HEK293 (cell line): Measurements from ENCODE around the gene C1orf21.

Source experiments
- CTCF ChIA-PET: fragments of 350-600 bp; formaldehyde crosslinking; extraction: SDS; loops from one replicate; lab custom pipeline; 2021; ENCODE audit warnings: antibody characterized with exemption; lab: Yijun Ruan, JAX
- POLR2A ChIA-PET: fragments of 300-600 bp; formaldehyde crosslinking; extraction: SDS; loops from one replicate; lab custom pipeline; 2020; ENCODE audit warnings: antibody characterized with exemption, inconsistent platforms; lab: Yijun Ruan, JAX
- H3K27ac ChIP-seq: fragments of 200-500 bp; sonication (Bioruptor generic); 2 replicates; pipeline ENCODE4 v1.5.1; 2014; ENCODE audit warnings: low read depth, low read length, control low read depth, inconsistent platforms; ENCODE audit errors: extremely low read depth
- H3K36me3 ChIP-seq, 2 experiments: fragments of 200-500 bp in 1 of 2; sonication (Bioruptor generic) in 1 of 2; 1 replicate in 1 of 2; 2 replicates in 1 of 2; pipeline ENCODE4 v1.5.1; 2014 to 2017; ENCODE audit warnings: inconsistent platforms in 2 of 2, low read length in 2 of 2; ENCODE audit not compliant: control insufficient read depth in 2 of 2, insufficient read depth in 1 of 2
- H3K4me1 ChIP-seq: fragments of 200-500 bp; sonication (Bioruptor generic); 2 replicates; pipeline ENCODE4 v1.5.1; 2014; ENCODE audit warnings: mild to moderate bottlenecking, low read length, inconsistent platforms; ENCODE audit not compliant: control insufficient read depth, insufficient read depth
- H3K4me3 ChIP-seq: 2 replicates; pipeline ENCODE4 v1.5.1; 2011; ENCODE audit warnings: low read depth, mild to moderate bottlenecking, control low read depth, low read length, moderate library complexity
- H3K9me3 ChIP-seq: fragments of 200-500 bp; sonication (Bioruptor generic); 2 replicates; pipeline ENCODE4 v1.5.1; 2014; ENCODE audit warnings: low read depth, low read length, inconsistent platforms; ENCODE audit not compliant: control insufficient read depth, insufficient read depth
- BCL11B ChIP-seq: fragments of 450-650 bp; formaldehyde crosslinking; IDR thresholded peaks from 2 replicates; pipeline ENCODE4 v1.5.1; 2016; ENCODE audit warnings: low read depth, missing biosample characterization, missing genetic modification characterization
- GLI2 ChIP-seq: fragments of 450-650 bp; formaldehyde crosslinking; IDR thresholded peaks from 2 replicates; pipeline ENCODE4; 2017; ENCODE audit warnings: missing biosample characterization, missing genetic modification characterization, low read depth, borderline replicate concordance
- KLF1 ChIP-seq: fragments of 450-650 bp; formaldehyde crosslinking; IDR thresholded peaks from 2 replicates; pipeline ENCODE4 v1.5.1; 2016; ENCODE audit warnings: missing biosample characterization, missing genetic modification characterization
- KLF9 ChIP-seq: fragments of 450-650 bp; formaldehyde crosslinking; IDR thresholded peaks from 2 replicates; pipeline ENCODE4 v1.5.1; 2016; ENCODE audit warnings: missing biosample characterization, missing genetic modification characterization, low read depth
- RBAK ChIP-seq: fragments of 450-650 bp; formaldehyde crosslinking; IDR thresholded peaks from 2 replicates; pipeline ENCODE4 v1.5.1; 2016; ENCODE audit warnings: missing biosample characterization, missing genetic modification characterization
- SALL2 ChIP-seq: fragments of 450-650 bp; formaldehyde crosslinking; IDR thresholded peaks from 2 replicates; pipeline ENCODE4 v1.5.0; 2017; ENCODE audit warnings: missing biosample characterization, mild to moderate bottlenecking, missing genetic modification characterization, borderline replicate concordance
- ZBTB20 ChIP-seq: fragments of 450-650 bp; formaldehyde crosslinking; IDR thresholded peaks from 2 replicates; pipeline ENCODE4 v1.5.1; 2016; ENCODE audit warnings: missing biosample characterization, missing genetic modification characterization
- ZBTB48 ChIP-seq: fragments of 450-650 bp; formaldehyde crosslinking; IDR thresholded peaks from 2 replicates; pipeline ENCODE4 v1.5.1; 2016; ENCODE audit warnings: missing biosample characterization, missing genetic modification characterization
- ZFP69B ChIP-seq: fragments of 450-650 bp; formaldehyde crosslinking; IDR thresholded peaks from 2 replicates; pipeline ENCODE4 v1.5.1; 2016; ENCODE audit warnings: missing biosample characterization, missing genetic modification characterization
- ZNF121 ChIP-seq: fragments of 450-650 bp; formaldehyde crosslinking; IDR thresholded peaks from 2 replicates; pipeline ENCODE4 v1.5.1; 2016; ENCODE audit warnings: missing biosample characterization, missing genetic modification characterization
- ZNF133 ChIP-seq: fragments of 450-650 bp; formaldehyde crosslinking; IDR thresholded peaks from 2 replicates; pipeline ENCODE4 v1.5.1; 2016; ENCODE audit warnings: missing biosample characterization, missing genetic modification characterization
- ZNF174 ChIP-seq: fragments of 450-650 bp; formaldehyde crosslinking; IDR thresholded peaks from 2 replicates; pipeline ENCODE4 v1.5.0; 2017; ENCODE audit warnings: missing biosample characterization, mild to moderate bottlenecking, missing genetic modification characterization
- ZNF175 ChIP-seq: fragments of 450-650 bp; formaldehyde crosslinking; IDR thresholded peaks from 2 replicates; pipeline ENCODE4 v1.5.1; 2016; ENCODE audit warnings: missing biosample characterization, missing genetic modification characterization
- ZNF280C ChIP-seq: fragments of 450-650 bp; formaldehyde crosslinking; IDR thresholded peaks from 2 replicates; pipeline ENCODE4 v1.5.1; 2016; ENCODE audit warnings: missing biosample characterization, missing genetic modification characterization
- ZNF354C ChIP-seq: fragments of 450-650 bp; formaldehyde crosslinking; IDR thresholded peaks from 2 replicates; pipeline ENCODE4 v1.5.1; 2016; ENCODE audit warnings: missing biosample characterization, missing genetic modification characterization, low read depth, borderline replicate concordance
- ZNF37A ChIP-seq: fragments of 450-650 bp; IDR thresholded peaks from 2 replicates; pipeline ENCODE4 v1.5.1; 2018; ENCODE audit warnings: missing biosample characterization, missing genetic modification characterization
- ZNF560 ChIP-seq: fragments of 450-650 bp; formaldehyde crosslinking; IDR thresholded peaks from 2 replicates; pipeline ENCODE4 v1.5.1; 2017; ENCODE audit warnings: missing biosample characterization, missing genetic modification characterization, borderline replicate concordance
- ZNF571 ChIP-seq: fragments of 450-650 bp; formaldehyde crosslinking; IDR thresholded peaks from 2 replicates; pipeline ENCODE4 v1.5.0; 2017; ENCODE audit warnings: missing biosample characterization, missing genetic modification characterization
- ZNF600 ChIP-seq: fragments of 450-650 bp; formaldehyde crosslinking; IDR thresholded peaks from 2 replicates; pipeline ENCODE4 v1.5.1; 2016; ENCODE audit warnings: missing biosample characterization, missing genetic modification characterization
- ZNF639 ChIP-seq: fragments of 450-650 bp; formaldehyde crosslinking; IDR thresholded peaks from 2 replicates; pipeline ENCODE4 v1.5.1; 2016; ENCODE audit warnings: missing biosample characterization, missing genetic modification characterization
- ZNF645 ChIP-seq: fragments of 450-650 bp; formaldehyde crosslinking; IDR thresholded peaks from 2 replicates; pipeline ENCODE4; 2016; ENCODE audit warnings: missing biosample characterization, missing genetic modification characterization
- ZNF660 ChIP-seq: fragments of 450-650 bp; IDR thresholded peaks from 2 replicates; pipeline ENCODE4 v1.5.1; 2018; ENCODE audit warnings: missing biosample characterization, mild to moderate bottlenecking, missing genetic modification characterization
- ZNF701 ChIP-seq: fragments of 450-650 bp; formaldehyde crosslinking; IDR thresholded peaks from 2 replicates; pipeline ENCODE4 v1.5.1; 2016; ENCODE audit warnings: missing biosample characterization, missing genetic modification characterization
- ZNF785 ChIP-seq: fragments of 450-650 bp; formaldehyde crosslinking; IDR thresholded peaks from 2 replicates; pipeline ENCODE4 v1.5.1; 2016; ENCODE audit warnings: missing biosample characterization, missing genetic modification characterization
- ZSCAN16 ChIP-seq: fragments of 450-650 bp; formaldehyde crosslinking; IDR thresholded peaks from 2 replicates; pipeline ENCODE4 v1.5.1; 2016; ENCODE audit warnings: missing biosample characterization, missing genetic modification characterization

C1orf21 gene

GRCh38 chr1:184574588-184574987 is 187.8 kb downstream of the C1orf21 start:
- TF ChIP-seq ZNF785 (tag by site-specific recombination) (no peak), ZFP69B (no peak), ZNF121 (no peak), GLI2 (tag by site-specific recombination) (no peak), BCL11B (tag by site-specific recombination) (no peak)
- no peaks in the 10 kb centered on the region for H3K9me3 ChIP-seq
- H3K36me3 ChIP-seq, result no peaks in the 10 kb centered on the region
- ChIA-PET CTCF (interaction anchor here (1.0 to 1.6 kb wide), 2 partner anchors 10 to 11 kb away, joined by 4 to 6 read pairs; no protein-coding TSS in a partner anchor), POLR2A (no interaction called here)
- no peaks in the 10 kb centered on the region for H3K4me1 ChIP-seq
- H3K4me3 ChIP-seq, result no peak overlapping the region
- no peak overlapping the region for H3K27ac ChIP-seq

GRCh38 chr1:184576822-184577221 is 190.0 kb downstream of the C1orf21 start:
- no peak overlapping the region for H3K27ac ChIP-seq
- ChIA-PET CTCF (interaction anchor here (0.6 to 1.3 kb wide), 2 partner anchors 10 to 185 kb away, joined by 3 read pairs; no protein-coding TSS in a partner anchor), POLR2A (no interaction called here)
- H3K9me3 ChIP-seq, result no peaks in the 10 kb centered on the region; the same call in 1 of the 2 replicates
- H3K4me1 ChIP-seq, result no peaks in the 10 kb centered on the region
- H3K4me3 ChIP-seq, result no peak overlapping the region
- no peaks in the 10 kb centered on the region for H3K36me3 ChIP-seq
- no peak for TF ChIP-seq RBAK (tag by site-specific recombination)

- no peaks in the 10 kb centered on the region for H3K36me3 ChIP-seq
- no peaks in the 10 kb centered on the region for H3K4me1 ChIP-seq
- TF ChIP-seq ZNF560 (tag by site-specific recombination) (no peak), ZNF175 (tag by site-specific recombination) (no peak), ZSCAN16 (tag by site-specific recombination) (no peak), ZNF639 (tag by site-specific recombination) (no peak), ZNF37A (tag by site-specific recombination) (no peak), ZNF133 (tag by site-specific recombination) (no peak), KLF9 (tag by site-specific recombination) (no peak), ZNF660 (tag by site-specific recombination) (no peak), KLF1 (no peak)
- no peaks in the 10 kb centered on the region; the same call in 1 of the 2 replicates for H3K9me3 ChIP-seq
- no peak overlapping the region for H3K4me3 ChIP-seq
- POLR2A ChIA-PET, result no interaction called here
- CTCF ChIA-PET, result interaction anchor here (0.6 to 1.3 kb wide), 2 partner anchors 10 to 186 kb away, joined by 3 read pairs; no protein-coding TSS in a partner anchor
- no peak overlapping the region for H3K27ac ChIP-seq
These were observed 190.5 kb downstream of the C1orf21 start for GRCh38 chr1:184577319-184577718.

GRCh38 chr1:184582411-184582810 is 195.6 kb downstream of the C1orf21 start:
- Histone ChIP-seq H3K36me3 (no peaks in the 10 kb centered on the region), H3K27ac (no peak overlapping the region), H3K4me1 (no peaks in the 10 kb centered on the region), H3K9me3 (no peaks in the 10 kb centered on the region; the same call in 1 of the 2 replicates), H3K4me3 (no peak overlapping the region)
- POLR2A ChIA-PET, result no interaction called here
- TF ChIP-seq ZNF600 (tag by site-specific recombination) (no peak), ZNF645 (tag by site-specific recombination) (no peak), ZNF785 (tag by site-specific recombination) (no peak), ZNF571 (no peak), SALL2 (tag by site-specific recombination) (no peak), ZNF280C (no peak), ZNF354C (tag by site-specific recombination) (no peak), ZNF701 (no peak), ZBTB48 (no peak), ZBTB20 (tag by site-specific recombination) (no peak), ZNF174 (tag by site-specific recombination) (no peak)
- CTCF ChIA-PET, result interaction anchor here (0.7 kb wide), 1 partner anchor 228 kb away, joined by 3 read pairs; no protein-coding TSS in a partner anchor
